Measurements from ENCODE around the gene IL36B. TPM values are rescaled to one million over a fixed set of nuclear protein-coding genes. Genes with fewer than 3 reads are reported as not detected.

The IL36B gene
- polyA plus RNA-seq, 1 donor (not counting 4 experiments of a cell fraction or from before 2014, with no cell fraction given): 0.21 TPM

DNA sequence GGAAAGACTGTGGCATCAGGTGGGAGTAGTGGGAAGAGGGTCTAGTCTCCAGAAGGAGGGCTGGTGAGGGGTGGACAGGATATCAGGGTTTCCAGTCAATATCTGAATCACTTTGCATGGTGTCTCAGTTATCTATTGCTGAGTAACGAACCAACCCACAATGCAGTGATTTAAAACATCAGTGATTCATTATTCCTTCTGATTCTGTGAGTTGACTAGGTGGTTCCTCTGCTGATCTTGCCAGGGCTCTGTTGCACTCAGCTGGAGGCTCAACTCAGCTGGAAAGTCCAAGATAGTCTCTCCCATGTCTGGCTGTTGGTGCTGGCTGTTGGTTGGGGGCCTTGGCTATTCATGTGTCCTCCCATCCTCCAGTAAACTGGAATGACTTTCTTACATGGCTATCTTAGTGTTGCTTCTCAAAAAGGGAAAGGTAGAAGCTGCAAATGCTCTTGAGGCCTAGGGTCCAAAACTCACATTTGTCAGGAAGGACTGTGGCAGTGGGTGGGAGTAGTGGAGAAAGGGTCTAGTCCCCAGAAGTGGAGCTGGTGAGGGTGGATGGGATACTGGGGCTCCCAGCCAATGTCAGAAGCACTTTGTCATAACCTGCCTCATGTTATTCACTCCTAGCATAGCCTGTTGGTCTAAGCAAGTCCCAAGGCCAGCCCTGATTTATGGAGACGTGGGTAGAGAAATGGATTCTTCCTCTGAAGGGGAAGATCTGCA, 29.0 kb upstream of the IL36B start:
- H3K9me3 ChIP-seq (ENCODE audit: control insufficient read depth, low read depth, low read length): no peaks in the 10 kb centered on the region
- H2AFZ ChIP-seq (ENCODE audit: control insufficient read depth, low read length): no peak overlapping the region
- no peak overlapping the region for H3K9ac ChIP-seq (ENCODE audit: control insufficient read depth, extremely low read depth, insufficient read depth, low read length)
- no peak overlapping the region for H3K4me3 ChIP-seq (ENCODE audit: control insufficient read depth in 2 of 3, extremely low read depth in 1 of 3, insufficient read depth in 2 of 3, low read depth in 1 of 3, low read length in 3 of 3)
- H3K9me1 ChIP-seq (ENCODE audit: control insufficient read depth, extremely low read depth, insufficient read depth, low read length): peaks cover 3% of the 10 kb centered on the region
- DNase-seq (ENCODE audit: low read depth, low spot score): no peak
- no peak overlapping the region for H3K27ac ChIP-seq (ENCODE audit: control insufficient read depth, insufficient read depth, low read length)
- no peaks in the 10 kb centered on the region for H3K79me2 ChIP-seq (ENCODE audit: control insufficient read depth, insufficient read depth, low read length)
- FAIRE-seq: no peak
- H3K27me3 ChIP-seq (ENCODE audit: control insufficient read depth, extremely low read depth, insufficient read depth, low read length): no peaks in the 10 kb centered on the region
- H3K36me3 ChIP-seq (ENCODE audit: control insufficient read depth in 2 of 2, extremely low read depth in 1 of 2, insufficient read depth in 2 of 2, low read length in 2 of 2): no peaks in the 10 kb centered on the region
- no peak for TF ChIP-seq EZH2 (IDR thresholded peaks at IDR 0.05; ENCODE audit: low read length)
- dilution Hi-C loops (cut with MboI; ENCODE audit: extremely low pct_ligation_motif_present, low sequenced_read_pairs): no loop called here
- H3K4me2 ChIP-seq (ENCODE audit: control insufficient read depth, extremely low read depth, insufficient read depth, low read depth, low read length): no peak overlapping the region
- H3K4me1 ChIP-seq (ENCODE audit: control insufficient read depth, extremely low read depth, insufficient read depth, low read length): peaks cover 57% of the 10 kb centered on the region
- no peaks in the 10 kb centered on the region for H4K20me1 ChIP-seq (ENCODE audit: control insufficient read depth, extremely low read depth, insufficient read depth, low read length)

DNA sequence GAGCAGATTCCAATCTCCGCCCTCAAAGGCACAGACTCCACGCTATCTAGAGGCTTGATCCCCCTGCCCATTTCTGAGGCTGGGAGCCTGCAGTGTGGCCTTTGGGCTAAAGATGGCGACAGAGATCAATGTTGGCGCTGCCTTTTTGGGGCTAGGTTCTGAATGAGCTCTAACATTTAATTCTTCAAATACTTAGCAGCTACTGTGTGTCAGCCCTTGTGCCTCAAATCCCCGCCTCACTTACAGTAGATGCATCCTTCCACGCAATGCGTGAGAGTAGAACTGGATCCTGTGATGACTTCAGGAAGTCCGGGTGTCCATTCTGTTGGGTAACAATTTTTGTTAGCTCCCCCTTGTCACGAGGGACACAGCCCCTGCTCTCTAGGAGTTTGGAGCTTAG, 27.5 kb upstream of the IL36B start:
- no peaks in the 10 kb centered on the region for H3K36me3 ChIP-seq (ENCODE audit: control insufficient read depth in 2 of 2, extremely low read depth in 1 of 2, insufficient read depth in 2 of 2, low read length in 2 of 2)
- dilution Hi-C loops (cut with MboI; ENCODE audit: extremely low pct_ligation_motif_present, low sequenced_read_pairs): no loop called here
- peak overlapping the region; percentile 100 for H3K27ac ChIP-seq (ENCODE audit: control insufficient read depth, insufficient read depth, low read length)
- H4K20me1 ChIP-seq (ENCODE audit: control insufficient read depth, extremely low read depth, insufficient read depth, low read length): no peaks in the 10 kb centered on the region
- no peak for DNase-seq (ENCODE audit: low read depth, low spot score)
- H3K9me1 ChIP-seq (ENCODE audit: control insufficient read depth, extremely low read depth, insufficient read depth, low read length): peaks cover 3% of the 10 kb centered on the region
- peak overlapping the region; percentile 88 for H3K9ac ChIP-seq (ENCODE audit: control insufficient read depth, extremely low read depth, insufficient read depth, low read length)
- FAIRE-seq: peak; percentile 46
- H3K9me3 ChIP-seq (ENCODE audit: control insufficient read depth, low read depth, low read length): no peaks in the 10 kb centered on the region
- H3K4me3 ChIP-seq (ENCODE audit: control insufficient read depth in 2 of 3, extremely low read depth in 1 of 3, insufficient read depth in 2 of 3, low read depth in 1 of 3, low read length in 3 of 3): no peak overlapping the region
- H3K4me2 ChIP-seq (ENCODE audit: control insufficient read depth, extremely low read depth, insufficient read depth, low read depth, low read length): peak overlapping the region; percentile 73
- H3K27me3 ChIP-seq (ENCODE audit: control insufficient read depth, extremely low read depth, insufficient read depth, low read length): no peaks in the 10 kb centered on the region
- H3K79me2 ChIP-seq (ENCODE audit: control insufficient read depth, insufficient read depth, low read length): no peaks in the 10 kb centered on the region
- TF ChIP-seq, protein P1, sequence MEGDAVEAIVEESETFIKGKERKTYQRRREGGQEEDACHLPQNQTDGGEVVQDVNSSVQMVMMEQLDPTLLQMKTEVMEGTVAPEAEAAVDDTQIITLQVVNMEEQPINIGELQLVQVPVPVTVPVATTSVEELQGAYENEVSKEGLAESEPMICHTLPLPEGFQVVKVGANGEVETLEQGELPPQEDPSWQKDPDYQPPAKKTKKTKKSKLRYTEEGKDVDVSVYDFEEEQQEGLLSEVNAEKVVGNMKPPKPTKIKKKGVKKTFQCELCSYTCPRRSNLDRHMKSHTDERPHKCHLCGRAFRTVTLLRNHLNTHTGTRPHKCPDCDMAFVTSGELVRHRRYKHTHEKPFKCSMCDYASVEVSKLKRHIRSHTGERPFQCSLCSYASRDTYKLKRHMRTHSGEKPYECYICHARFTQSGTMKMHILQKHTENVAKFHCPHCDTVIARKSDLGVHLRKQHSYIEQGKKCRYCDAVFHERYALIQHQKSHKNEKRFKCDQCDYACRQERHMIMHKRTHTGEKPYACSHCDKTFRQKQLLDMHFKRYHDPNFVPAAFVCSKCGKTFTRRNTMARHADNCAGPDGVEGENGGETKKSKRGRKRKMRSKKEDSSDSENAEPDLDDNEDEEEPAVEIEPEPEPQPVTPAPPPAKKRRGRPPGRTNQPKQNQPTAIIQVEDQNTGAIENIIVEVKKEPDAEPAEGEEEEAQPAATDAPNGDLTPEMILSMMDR (optimal IDR thresholded peaks at IDR 0.05 in 1 of 3, IDR thresholded peaks at IDR 0.05 in 1 of 3, conservative IDR thresholded peaks at IDR 0.05 in 1 of 3; ENCODE audit: extremely low read depth in 1 of 3, insufficient read depth in 2 of 3, low read length in 3 of 3): peak; percentile 86 to 97 (median 89)
- TF ChIP-seq EZH2 (IDR thresholded peaks at IDR 0.05; ENCODE audit: low read length): no peak
- H3K4me1 ChIP-seq (ENCODE audit: control insufficient read depth, extremely low read depth, insufficient read depth, low read length): peaks cover 52% of the 10 kb centered on the region
- peak overlapping the region; percentile 41 for H2AFZ ChIP-seq (ENCODE audit: control insufficient read depth, low read length)
